ENCODE measurements around the gene TSPAN14.

- no peak for TF ChIP-seq POLR2A (IDR thresholded peaks at IDR 0.05; ENCODE audit: low read length)
- TF ChIP-seq GATA1 (IDR thresholded peaks at IDR 0.05; ENCODE audit: low read depth, low read length): no peak
Observed at GRCh38 chr10:80449520-80449919, 4.6 kb upstream of the TSPAN14 start.
